SK-N-SH (cell line): ENCODE measurements around the gene ZNF783. TPM values are rescaled to one million over a fixed set of nuclear protein-coding genes. Genes with fewer than 3 reads are reported as not detected.

Experiments used
- CTCF ChIA-PET: fragments of 300-600, 350-600 bp; formaldehyde crosslinking; extraction: SDS; loops from one replicate; lab custom pipeline; 2021; lab: Yijun Ruan, JAX
- POLR2A ChIA-PET: fragments of 350-600 bp; sonication (Branson Sonifier 250); formaldehyde crosslinking; extraction: SDS; loops from one replicate; lab custom pipeline; 2020; ENCODE audit warnings: antibody characterized with exemption, inconsistent platforms; lab: Yijun Ruan, JAX
- DNase-seq: peaks from one replicate; pipeline ENCODE4 v3.0.0; 2012
- H2AFZ ChIP-seq: fragments of 200-600 bp; sonication (generic); 2 replicates; pipeline ENCODE4 v1.8.1; 2016; ENCODE audit warnings: antibody characterized with exemption, mild to moderate bottlenecking, low read depth
- H3F3A ChIP-seq: fragments of 200-600 bp; sonication (generic); replicated peaks from 2 replicates; pipeline ENCODE3; 2016; ENCODE audit warnings: antibody characterized with exemption, mild to moderate bottlenecking; ENCODE audit not compliant: insufficient read depth
- H3K27ac ChIP-seq, 2 experiments: fragments of 200-500 bp in 1 of 2; fragments of 200-600 bp in 1 of 2; sonication (Bioruptor generic) in 1 of 2; sonication (generic), shearing (Covaris generic) in 1 of 2; 2 replicates each; pipeline versions ENCODE4 v1.5.1 to v1.6.1; 2014 to 2016; ENCODE audit warnings: low read depth in 2 of 2, inconsistent platforms in 1 of 2, low read length in 1 of 2, mild to moderate bottlenecking in 1 of 2, mixed read lengths in 1 of 2
- H3K27me3 ChIP-seq: fragments of 200-600 bp; sonication (generic), shearing (Covaris generic); 2 replicates; pipeline ENCODE4 v1.6.1; 2016; ENCODE audit warnings: mixed run types; ENCODE audit not compliant: insufficient read depth
- H3K36me3 ChIP-seq, 2 experiments: fragments of 200-500 bp in 1 of 2; fragments of 200-600 bp in 1 of 2; sonication (Bioruptor generic) in 1 of 2; sonication (generic) in 1 of 2; replicated peaks in 1 of 2; 2 replicates each; pipeline versions ENCODE3 to v1.5.1; 2014 to 2016; ENCODE audit warnings: low read length in 1 of 2, mild to moderate bottlenecking in 1 of 2; ENCODE audit not compliant: insufficient read depth in 2 of 2, control insufficient read depth in 1 of 2
- H3K4me1 ChIP-seq, 2 experiments: fragments of 200-500 bp in 1 of 2; fragments of 200-600 bp in 1 of 2; sonication (Bioruptor generic) in 1 of 2; sonication (generic), shearing (Covaris generic) in 1 of 2; 2 replicates each; pipeline versions ENCODE4 v1.5.1 to v1.6.1; 2014 to 2016; ENCODE audit warnings: low read depth in 1 of 2, low read length in 1 of 2, mixed run types in 1 of 2; ENCODE audit not compliant: insufficient read depth in 2 of 2, control insufficient read depth in 1 of 2
- H3K4me2 ChIP-seq: fragments of 200-600 bp; sonication (generic), shearing (Covaris generic); 2 replicates; pipeline ENCODE4 v1.6.1; 2017; ENCODE audit warnings: mixed run types
- H3K4me3 ChIP-seq, 2 experiments: fragments of 200-500 bp in 1 of 2; fragments of 200-600 bp in 1 of 2; sonication (Bioruptor generic) in 1 of 2; sonication (generic), shearing (Covaris generic) in 1 of 2; 2 replicates each; pipeline versions ENCODE4 v1.5.1 to v1.8.1; 2014 to 2016; ENCODE audit warnings: low read depth in 2 of 2, inconsistent platforms in 1 of 2, low read length in 1 of 2, mild to moderate bottlenecking in 1 of 2, mixed read lengths in 1 of 2, moderate library complexity in 1 of 2
- H3K79me2 ChIP-seq: fragments of 200-600 bp; sonication (generic); 2 replicates; pipeline ENCODE4 v1.8.1; 2017; ENCODE audit warnings: mild to moderate bottlenecking; ENCODE audit not compliant: insufficient read depth
- H3K9ac ChIP-seq: fragments of 200-600 bp; sonication (generic); 2 replicates; pipeline ENCODE4 v1.6.1; 2017; ENCODE audit warnings: mixed run types
- H3K9me2 ChIP-seq: fragments of 200-600 bp; sonication (generic); 2 replicates; pipeline ENCODE4 v1.6.1; 2017; ENCODE audit warnings: mixed run types
- H3K9me3 ChIP-seq: fragments of 200-600 bp; sonication (generic); 2 replicates; pipeline ENCODE4 v1.6.1; 2017; ENCODE audit warnings: mixed run types, mild to moderate bottlenecking, moderate library complexity
- H4K20me1 ChIP-seq: fragments of 200-600 bp; sonication (generic); 2 replicates; pipeline ENCODE4 v1.6.1; 2017; ENCODE audit warnings: mild to moderate bottlenecking, mixed run types; ENCODE audit not compliant: insufficient read depth
- CHD2 ChIP-seq: fragments of 150-350 bp; IDR thresholded peaks from 2 replicates; pipeline ENCODE4 v1.6.1; 2018; ENCODE audit warnings: low read length; ENCODE audit not compliant: partially characterized antibody
- ELF1 ChIP-seq: IDR thresholded peaks from 2 replicates; pipeline ENCODE4 v1.4.0; 2012
- EP300 ChIP-seq, 2 experiments: IDR thresholded peaks; 2 replicates each; pipeline versions ENCODE4 v1.4.0 to v1.6.1; 2012; ENCODE audit warnings: borderline replicate concordance in 1 of 2, low read depth in 1 of 2, low read length in 1 of 2
- EZH2phosphoT487 ChIP-seq: fragments of 200-600 bp; sonication (generic); IDR thresholded peaks from 2 replicates; pipeline ENCODE4 v1.6.1; 2017; ENCODE audit warnings: low read depth, mixed run types, mild to moderate bottlenecking, antibody characterized with exemption, moderate library complexity, borderline replicate concordance
- FOXJ3 ChIP-seq: sonication (generic); formaldehyde crosslinking; IDR thresholded peaks from 2 replicates; pipeline ENCODE4 v1.5.1; 2020; ENCODE audit warnings: mild to moderate bottlenecking, missing genetic modification reagents
- GATA2 ChIP-seq: sonication (generic); formaldehyde crosslinking; IDR thresholded peaks from 2 replicates; pipeline ENCODE4 v1.5.0; 2020; ENCODE audit warnings: mild to moderate bottlenecking, missing genetic modification reagents
- MXI1 ChIP-seq: IDR thresholded peaks from 2 replicates; pipeline ENCODE4 v1.6.1; 2012; ENCODE audit warnings: mild to moderate bottlenecking, low read depth, low read length, improper control_type of control experiment
- POLR2AphosphoS5 ChIP-seq: IDR thresholded peaks from 2 replicates; pipeline ENCODE4 v1.6.1; 2012; ENCODE audit warnings: low read depth, low read length
- RCOR1 ChIP-seq: fragments of 150-350 bp; IDR thresholded peaks from 2 replicates; pipeline ENCODE4 v1.6.1; 2017; ENCODE audit warnings: antibody characterized with exemption, low read length
- RFX5 ChIP-seq: IDR thresholded peaks from 2 replicates; pipeline ENCODE4 v1.6.1; 2012; ENCODE audit warnings: mild to moderate bottlenecking, improper control_type of control experiment, low read length
- RXRA ChIP-seq: IDR thresholded peaks from 2 replicates; pipeline ENCODE4 v1.4.0; 2012; ENCODE audit warnings: low read depth, mild to moderate bottlenecking, borderline replicate concordance
- SIN3A ChIP-seq: IDR thresholded peaks from 2 replicates; pipeline ENCODE4 v1.6.1; 2012; ENCODE audit warnings: low read depth, mild to moderate bottlenecking, low read length, moderate library complexity, borderline replicate concordance
- SMC3 ChIP-seq: IDR thresholded peaks from 2 replicates; pipeline ENCODE4 v1.6.1; 2012; ENCODE audit warnings: low read depth, low read length, improper control_type of control experiment
- TCF12 ChIP-seq: IDR thresholded peaks from 2 replicates; pipeline ENCODE4 v1.4.0; 2012
- TEAD4 ChIP-seq: IDR thresholded peaks from 2 replicates; pipeline ENCODE4 v1.4.0; 2012; ENCODE audit warnings: mild to moderate bottlenecking, borderline replicate concordance; ENCODE audit not compliant: insufficient read depth
- YY1 ChIP-seq: IDR thresholded peaks from 2 replicates; pipeline ENCODE4 v1.4.0; 2012; ENCODE audit warnings: low read depth, mild to moderate bottlenecking
- WGBS: methylation state at CpG from one replicate; pipeline ENCODE4 v1.1.6; 2017; ENCODE audit warnings: low lambda C conversion rate; 5-methylcytosine and 5-hydroxymethylcytosine counted together
- polyA plus RNA-seq, 3 experiments: library from polyadenylated mRNA; depleted of rRNA; stranded (reverse); fragments of >200 nt; gene quantifications; 2 replicates each; pipeline ENCODE4 v1.2.3, GENCODE V29; 2012
- TF ChIP-seq, protein P1 (sequence below): IDR thresholded peaks from 2 replicates; pipeline ENCODE4 v1.4.0; 2012; ENCODE audit warnings: low read depth, borderline replicate concordance
- TF ChIP-seq, protein P2 (sequence below): fragments of 150-350 bp; IDR thresholded peaks from 2 replicates; pipeline ENCODE4 v1.6.1; 2016; ENCODE audit warnings: mild to moderate bottlenecking, low read depth, low read length
- TF ChIP-seq, protein P3 (sequence below): IDR thresholded peaks from 2 replicates; pipeline ENCODE4 v1.6.1; 2012; ENCODE audit warnings: mild to moderate bottlenecking, low read depth, low read length, moderate library complexity

ZNF783 gene
- polyA plus RNA-seq, 1 of the 3 experiments (the other 2 are of a cell fraction), result 12.5 TPM

DNA sequence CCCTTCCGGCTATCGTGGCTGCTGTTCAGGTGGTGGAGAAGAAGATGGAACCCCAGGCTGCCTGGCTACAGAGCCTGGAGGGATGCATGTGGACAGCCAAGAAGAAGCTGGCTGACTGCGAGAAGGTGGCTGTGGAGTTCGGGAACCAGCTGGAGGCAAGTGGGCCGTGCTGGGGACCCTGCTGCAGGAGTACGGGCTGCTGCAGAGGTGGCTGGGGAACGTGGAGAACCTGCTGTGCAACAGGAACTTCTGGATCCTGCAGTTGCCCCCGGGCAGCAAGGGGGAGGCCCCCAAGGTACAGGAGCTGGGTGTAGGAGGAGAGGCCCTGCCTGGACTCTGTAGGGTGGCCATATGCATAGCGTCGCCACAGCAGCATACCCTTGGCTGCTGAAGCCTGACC, 25.6 kb downstream of the ZNF783 start:
- DNase-seq, result no peak
- H3K27ac ChIP-seq, result no peak overlapping the region
- H3K4me3 ChIP-seq, result no peak overlapping the region
- H3K36me3 ChIP-seq, result peaks cover 0 to 10% of the 10 kb centered on the region in 2 experiments
- H3K9me3 ChIP-seq, result no peaks in the 10 kb centered on the region
- TF ChIP-seq ELF1 (no peak), TEAD4 (no peak), RCOR1 (no peak), GATA2 (no peak), EZH2phosphoT487 (no peak), YY1 (no peak), SMC3 (no peak), EP300 (IDR thresholded peaks at IDR 0.05; ENCODE audit: borderline replicate concordance in 1 of 2, low read depth in 1 of 2, low read length in 1 of 2) (no peak), RXRA (no peak), RFX5 (no peak), CHD2 (no peak), TCF12 (no peak)
- TF ChIP-seq, protein P1, sequence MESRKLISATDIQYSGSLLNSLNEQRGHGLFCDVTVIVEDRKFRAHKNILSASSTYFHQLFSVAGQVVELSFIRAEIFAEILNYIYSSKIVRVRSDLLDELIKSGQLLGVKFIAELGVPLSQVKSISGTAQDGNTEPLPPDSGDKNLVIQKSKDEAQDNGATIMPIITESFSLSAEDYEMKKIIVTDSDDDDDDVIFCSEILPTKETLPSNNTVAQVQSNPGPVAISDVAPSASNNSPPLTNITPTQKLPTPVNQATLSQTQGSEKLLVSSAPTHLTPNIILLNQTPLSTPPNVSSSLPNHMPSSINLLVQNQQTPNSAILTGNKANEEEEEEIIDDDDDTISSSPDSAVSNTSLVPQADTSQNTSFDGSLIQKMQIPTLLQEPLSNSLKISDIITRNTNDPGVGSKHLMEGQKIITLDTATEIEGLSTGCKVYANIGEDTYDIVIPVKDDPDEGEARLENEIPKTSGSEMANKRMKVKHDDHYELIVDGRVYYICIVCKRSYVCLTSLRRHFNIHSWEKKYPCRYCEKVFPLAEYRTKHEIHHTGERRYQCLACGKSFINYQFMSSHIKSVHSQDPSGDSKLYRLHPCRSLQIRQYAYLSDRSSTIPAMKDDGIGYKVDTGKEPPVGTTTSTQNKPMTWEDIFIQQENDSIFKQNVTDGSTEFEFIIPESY, result no peak
- TF ChIP-seq, protein P2, sequence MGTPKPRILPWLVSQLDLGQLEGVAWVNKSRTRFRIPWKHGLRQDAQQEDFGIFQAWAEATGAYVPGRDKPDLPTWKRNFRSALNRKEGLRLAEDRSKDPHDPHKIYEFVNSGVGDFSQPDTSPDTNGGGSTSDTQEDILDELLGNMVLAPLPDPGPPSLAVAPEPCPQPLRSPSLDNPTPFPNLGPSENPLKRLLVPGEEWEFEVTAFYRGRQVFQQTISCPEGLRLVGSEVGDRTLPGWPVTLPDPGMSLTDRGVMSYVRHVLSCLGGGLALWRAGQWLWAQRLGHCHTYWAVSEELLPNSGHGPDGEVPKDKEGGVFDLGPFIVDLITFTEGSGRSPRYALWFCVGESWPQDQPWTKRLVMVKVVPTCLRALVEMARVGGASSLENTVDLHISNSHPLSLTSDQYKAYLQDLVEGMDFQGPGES, result no peak
- H3F3A ChIP-seq, result no peaks in the 10 kb centered on the region
- no peak overlapping the region for H3K4me2 ChIP-seq
- no peaks in the 10 kb centered on the region for H3K27me3 ChIP-seq
- no peaks in the 10 kb centered on the region for H3K9me2 ChIP-seq
- H2AFZ ChIP-seq, result no peak overlapping the region
- H3K79me2 ChIP-seq, result no peaks in the 10 kb centered on the region
- WGBS, result 84% methylated on average over 10 of the region's 10 CpGs
- peaks cover 0 to 16% of the 10 kb centered on the region in 2 experiments; a peak in 1 of 4 replicates for H3K4me1 ChIP-seq
- no peaks in the 10 kb centered on the region for H4K20me1 ChIP-seq
- H3K9ac ChIP-seq, result no peak overlapping the region
- CTCF ChIA-PET, result interaction anchor here (2.7 kb wide), 1 partner anchor 26 kb away, joined by 15 read pairs; the partner anchor contains the start of gene ZNF783
- POLR2A ChIA-PET, result no interaction called here

DNA sequence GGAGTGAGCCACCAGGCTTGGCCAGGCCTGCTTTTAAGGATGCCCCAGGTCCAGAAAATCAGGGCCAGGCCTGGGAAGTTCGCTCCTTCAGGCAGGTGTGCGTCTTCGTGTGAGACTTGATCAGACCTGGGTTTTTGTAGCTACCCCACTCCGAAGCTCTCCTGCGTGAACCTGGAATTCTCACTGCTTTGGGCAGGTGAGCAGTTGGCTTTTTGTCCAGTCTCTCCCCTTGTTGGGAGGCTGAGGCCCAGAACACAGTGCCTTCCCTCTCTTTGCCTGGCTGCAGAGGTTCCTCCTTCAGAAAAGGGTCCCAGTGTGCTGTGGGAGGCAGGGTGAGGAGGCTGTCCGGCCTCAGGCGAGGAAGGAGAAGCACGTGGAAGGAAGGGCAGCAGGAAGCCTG, 27.3 kb downstream of the ZNF783 start:
- Histone ChIP-seq H3K27ac (no peak overlapping the region), H3K4me3 (no peak overlapping the region), H3K36me3 (peaks cover 0 to 16% of the 10 kb centered on the region in 2 experiments), H3K9me3 (no peaks in the 10 kb centered on the region), H3F3A (no peaks in the 10 kb centered on the region), H2AFZ (no peak overlapping the region), H3K4me2 (no peak overlapping the region), H3K27me3 (no peaks in the 10 kb centered on the region), H3K79me2 (no peaks in the 10 kb centered on the region), H3K9me2 (no peaks in the 10 kb centered on the region)
- CTCF ChIA-PET, result interaction anchor here (1.2 to 2.7 kb wide), 2 partner anchors 22 to 27 kb away, joined by 3 to 15 read pairs; partner anchors contain the start of gene ZNF783
- WGBS, result 87% methylated on average over 7 of the region's 8 CpGs
- TF ChIP-seq MXI1 (no peak), GATA2 (no peak), POLR2AphosphoS5 (no peak), FOXJ3 (CRISPR knock-in tag) (no peak), SIN3A (no peak), EZH2phosphoT487 (no peak)
- TF ChIP-seq, protein P2, result no peak
- TF ChIP-seq, protein P3, sequence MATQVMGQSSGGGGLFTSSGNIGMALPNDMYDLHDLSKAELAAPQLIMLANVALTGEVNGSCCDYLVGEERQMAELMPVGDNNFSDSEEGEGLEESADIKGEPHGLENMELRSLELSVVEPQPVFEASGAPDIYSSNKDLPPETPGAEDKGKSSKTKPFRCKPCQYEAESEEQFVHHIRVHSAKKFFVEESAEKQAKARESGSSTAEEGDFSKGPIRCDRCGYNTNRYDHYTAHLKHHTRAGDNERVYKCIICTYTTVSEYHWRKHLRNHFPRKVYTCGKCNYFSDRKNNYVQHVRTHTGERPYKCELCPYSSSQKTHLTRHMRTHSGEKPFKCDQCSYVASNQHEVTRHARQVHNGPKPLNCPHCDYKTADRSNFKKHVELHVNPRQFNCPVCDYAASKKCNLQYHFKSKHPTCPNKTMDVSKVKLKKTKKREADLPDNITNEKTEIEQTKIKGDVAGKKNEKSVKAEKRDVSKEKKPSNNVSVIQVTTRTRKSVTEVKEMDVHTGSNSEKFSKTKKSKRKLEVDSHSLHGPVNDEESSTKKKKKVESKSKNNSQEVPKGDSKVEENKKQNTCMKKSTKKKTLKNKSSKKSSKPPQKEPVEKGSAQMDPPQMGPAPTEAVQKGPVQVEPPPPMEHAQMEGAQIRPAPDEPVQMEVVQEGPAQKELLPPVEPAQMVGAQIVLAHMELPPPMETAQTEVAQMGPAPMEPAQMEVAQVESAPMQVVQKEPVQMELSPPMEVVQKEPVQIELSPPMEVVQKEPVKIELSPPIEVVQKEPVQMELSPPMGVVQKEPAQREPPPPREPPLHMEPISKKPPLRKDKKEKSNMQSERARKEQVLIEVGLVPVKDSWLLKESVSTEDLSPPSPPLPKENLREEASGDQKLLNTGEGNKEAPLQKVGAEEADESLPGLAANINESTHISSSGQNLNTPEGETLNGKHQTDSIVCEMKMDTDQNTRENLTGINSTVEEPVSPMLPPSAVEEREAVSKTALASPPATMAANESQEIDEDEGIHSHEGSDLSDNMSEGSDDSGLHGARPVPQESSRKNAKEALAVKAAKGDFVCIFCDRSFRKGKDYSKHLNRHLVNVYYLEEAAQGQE, result no peak
- TF ChIP-seq, all 33 proteins: peak for 0
- Histone ChIP-seq H4K20me1 (no peaks in the 10 kb centered on the region), H3K9ac (no peak overlapping the region), H3K4me1 (peaks cover 0 to 16% of the 10 kb centered on the region in 2 experiments; a peak in 1 of 4 replicates)
- POLR2A ChIA-PET, result no interaction called here
- DNase-seq, result no peak
